Stimulated activated CD8-positive, alpha-beta memory T cell treated with anti-CD3 and anti-CD28 coated beads, Interleukin-2, amount 100 ng/mL, for 48 hours (primary cell): ENCODE results near the gene MCM5.
"Not testable (repeated sequence)": the region's sequence is repeated elsewhere in the genome, so short reads cannot be mapped to it uniquely, and the experiment has no call there.

Source experiments
- DNase-seq, 2 donors: peaks; one replicate each; pipeline ENCODE4 v3.0.0-alpha.2; 2020; ENCODE audit warnings: low read depth in 2 of 2

MCM5 gene

DNA sequence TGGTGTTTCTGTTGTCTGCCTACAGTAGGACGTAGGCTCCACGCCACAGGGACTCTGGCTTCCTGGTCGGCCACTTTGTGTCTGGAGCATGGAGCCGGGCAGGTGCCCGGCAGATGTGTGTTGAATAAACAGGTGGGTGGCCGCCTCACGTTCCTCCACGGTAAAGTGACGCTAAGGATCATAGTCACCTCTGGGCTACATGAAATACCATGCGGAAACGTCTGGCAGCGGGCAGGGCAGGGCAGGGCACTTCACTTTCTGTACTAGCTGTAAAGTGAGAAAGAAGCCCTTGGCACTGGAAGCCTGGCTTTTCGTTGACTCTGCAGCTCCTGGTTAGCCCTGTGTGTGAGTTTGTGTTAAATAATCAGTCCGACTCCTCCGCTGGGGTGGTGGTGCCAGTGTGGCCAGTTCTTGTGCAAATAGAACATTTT is 52.4 kb downstream of the MCM5 start:
- no peak for DNase-seq

GRCh38 chr22:35452810-35453743 is 53.1 kb downstream of the MCM5 start:
- DNase-seq: no peak

DNA sequence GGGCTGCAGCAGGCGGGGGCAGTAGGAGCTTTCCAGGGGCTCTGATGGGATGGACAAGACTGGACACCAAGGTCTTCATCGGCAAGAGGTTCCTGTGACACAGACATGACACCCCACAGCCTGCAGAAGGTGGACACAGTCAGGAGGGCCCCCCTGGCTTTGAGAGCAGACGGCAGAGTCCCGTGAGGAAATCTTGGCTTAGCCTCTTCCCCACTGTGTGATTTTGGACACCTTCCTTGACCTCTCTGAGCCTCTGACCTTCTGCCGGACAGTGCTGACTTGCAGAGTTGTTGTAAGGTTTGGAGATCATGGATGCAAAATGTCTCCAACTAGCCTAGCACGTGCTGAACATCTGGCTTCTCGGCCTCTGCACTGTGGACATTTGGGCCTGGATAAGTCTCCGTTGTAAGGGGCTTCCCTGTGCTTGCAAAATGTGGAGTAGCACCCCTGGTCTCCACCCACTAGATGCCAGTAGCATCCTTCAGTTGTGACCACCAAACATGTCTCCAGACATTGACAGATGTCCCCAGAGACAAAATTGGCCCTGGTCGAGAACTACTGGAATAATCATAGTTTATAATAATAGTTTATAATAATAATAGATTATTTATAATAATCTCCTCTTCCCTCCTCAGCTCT is 54.6 kb downstream of the MCM5 start:
- no peak for DNase-seq

GRCh38 chr22:35455529-35455928 is 55.6 kb downstream of the MCM5 start:
- no peak for DNase-seq

GRCh38 chr22:35456757-35457156 is 56.8 kb downstream of the MCM5 start:
- no peak for DNase-seq

DNA sequence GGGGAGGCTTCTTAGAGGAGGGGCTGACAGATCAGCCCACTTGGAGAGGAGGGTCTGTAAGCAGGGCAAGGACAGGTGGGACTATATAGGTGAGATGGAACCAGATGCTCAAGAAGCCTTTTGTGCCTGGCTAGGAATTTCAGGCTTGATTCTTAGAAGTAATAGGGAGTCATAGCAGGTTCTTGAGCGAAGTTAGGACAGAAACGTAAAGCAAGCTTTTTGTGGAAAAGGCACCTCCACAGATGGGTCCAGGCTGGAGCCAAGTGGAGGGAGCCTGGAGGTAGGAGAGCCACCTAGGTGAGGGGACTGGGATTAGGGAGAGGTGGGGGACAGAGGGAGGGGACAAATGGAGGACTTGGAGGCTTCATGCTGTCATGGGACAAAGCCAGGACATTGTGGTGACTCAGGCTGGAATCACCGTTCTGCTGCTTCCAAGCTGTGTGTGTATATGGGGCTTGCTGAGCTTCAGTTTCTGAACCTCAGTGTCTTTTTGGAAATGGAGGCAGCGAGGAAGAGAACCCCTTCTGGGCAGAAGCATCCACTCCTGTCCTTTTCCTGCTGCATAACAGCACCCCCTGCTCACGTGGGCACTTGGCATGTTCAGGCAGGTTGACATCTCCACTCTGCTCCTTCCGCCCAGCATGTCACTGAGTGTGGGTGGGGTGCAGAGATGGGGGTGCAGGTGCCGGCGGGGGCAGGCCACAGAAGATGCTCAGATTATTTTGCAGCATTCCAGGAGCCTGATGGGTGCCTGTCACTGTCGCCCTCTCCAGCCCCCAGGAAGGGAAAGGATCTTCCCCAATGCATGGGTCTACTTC is 58.0 kb downstream of the MCM5 start:
- no peak for DNase-seq

GRCh38 chr22:35458547-35459422 is 58.8 kb downstream of the MCM5 start:
- DNase-seq: no peak

DNA sequence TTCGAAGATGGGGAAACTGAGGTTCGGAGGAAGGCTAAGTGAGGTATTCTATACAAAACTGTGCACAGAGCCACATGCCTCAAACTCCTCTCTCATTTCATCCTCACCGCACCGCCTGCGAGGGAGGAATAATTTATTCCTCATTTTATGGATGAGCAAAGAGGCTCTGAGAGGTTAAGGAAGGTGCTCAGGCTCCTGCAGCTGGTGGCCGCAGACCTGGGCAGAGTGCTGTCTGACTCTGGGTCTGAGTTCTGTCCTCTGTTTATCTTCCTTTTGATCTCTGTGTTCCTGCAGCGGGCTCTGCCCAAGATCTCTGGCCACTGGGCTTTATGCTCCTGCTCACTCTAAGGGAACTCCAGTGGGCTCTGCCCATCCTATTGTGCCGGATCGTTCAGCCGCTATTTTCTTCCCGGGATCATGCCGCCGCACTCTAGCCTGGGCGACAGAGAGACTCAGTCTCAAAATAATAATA is 59.5 kb downstream of the MCM5 start:
- no peak for DNase-seq

- DNase-seq: not testable (repeated sequence)
Measured at GRCh38 chr22:35459976-35460375, 60.0 kb downstream of the MCM5 start.

GRCh38 chr22:35460688-35461087 is 60.7 kb downstream of the MCM5 start:
- no peak for DNase-seq

DNA sequence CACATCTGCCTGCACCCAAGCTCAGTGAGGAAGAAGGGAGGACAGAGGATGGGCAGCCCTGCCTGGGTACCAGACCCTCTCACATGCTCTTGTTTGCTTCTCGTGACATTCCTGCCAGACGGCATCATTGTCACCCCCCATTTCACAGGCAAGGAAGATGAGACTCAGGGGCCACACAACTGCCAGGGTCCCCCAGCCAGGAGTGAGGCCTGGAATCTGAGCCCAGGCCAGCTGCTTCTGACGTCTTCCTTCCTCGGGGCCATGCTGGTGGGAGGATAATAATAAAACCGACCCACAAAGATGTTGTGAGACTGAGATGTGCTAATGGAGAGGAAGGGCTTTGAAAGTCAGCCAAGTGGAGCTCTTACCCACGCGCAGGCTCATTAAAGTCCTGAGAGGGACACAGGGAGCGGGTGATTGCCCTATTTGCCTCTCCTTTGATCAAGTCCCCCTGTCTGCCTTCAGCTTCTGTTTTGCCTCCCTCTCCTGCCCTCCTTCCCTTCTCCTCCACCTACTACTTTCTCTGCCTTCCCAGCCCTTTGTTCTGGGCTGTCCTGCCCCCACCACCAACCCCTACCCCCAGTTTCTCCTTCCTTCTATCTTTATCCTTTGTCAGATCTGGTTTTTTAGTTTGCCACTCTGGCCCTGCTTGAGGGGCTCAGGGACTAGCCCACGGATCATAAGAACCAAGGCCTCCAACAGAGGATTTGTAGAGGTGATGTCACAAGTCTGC is 62.7 kb downstream of the MCM5 start:
- DNase-seq: no peak

DNA sequence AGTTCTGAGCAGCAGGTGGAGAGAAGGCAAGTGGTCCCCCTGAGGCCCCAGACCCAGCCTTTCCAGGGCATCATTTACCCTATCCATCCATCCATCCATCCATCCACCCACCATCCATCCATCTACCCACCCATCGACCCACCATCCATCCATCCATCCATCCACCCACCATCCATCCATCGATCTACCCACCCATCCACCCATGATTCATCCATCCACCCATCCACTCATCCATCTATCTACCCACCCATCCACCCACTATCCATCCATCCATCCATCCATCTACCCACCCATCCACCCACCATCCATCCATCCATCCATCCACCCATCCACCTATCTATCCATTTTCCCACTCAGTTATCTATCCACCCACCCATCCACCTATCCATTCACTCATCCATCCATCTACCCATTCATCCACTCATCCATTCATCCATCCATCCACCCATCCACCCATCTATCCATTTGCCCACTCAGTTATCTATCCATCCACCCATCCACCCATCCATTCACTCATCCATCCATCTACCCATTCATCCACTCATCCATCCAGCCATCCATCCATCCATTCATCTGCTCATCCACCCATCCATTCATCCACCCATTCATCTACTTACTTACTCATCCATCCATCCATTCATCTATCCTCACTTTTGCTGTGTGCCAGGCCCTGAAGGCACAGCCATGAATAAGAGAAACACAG is 63.4 kb downstream of the MCM5 start:
- no peak for DNase-seq

DNA sequence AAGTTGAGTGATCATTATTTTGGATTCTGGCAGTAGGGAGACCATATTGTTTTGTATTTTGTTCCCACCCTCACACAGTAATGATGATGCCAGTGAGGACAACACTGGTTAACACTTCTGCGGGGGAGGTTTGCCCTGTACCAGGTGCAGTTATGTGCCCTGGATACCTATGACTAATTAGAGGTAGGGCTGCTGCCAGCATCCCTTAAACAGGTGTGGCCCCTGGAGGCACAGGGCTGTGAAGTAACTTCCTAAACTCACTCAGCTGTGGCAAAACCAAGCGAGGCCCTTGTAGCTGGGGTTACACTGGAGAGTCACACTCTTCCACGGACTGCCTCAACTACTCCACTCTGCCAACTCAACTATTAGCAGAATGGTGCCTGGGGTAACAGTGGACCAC is 64.5 kb downstream of the MCM5 start:
- no peak for DNase-seq

DNA sequence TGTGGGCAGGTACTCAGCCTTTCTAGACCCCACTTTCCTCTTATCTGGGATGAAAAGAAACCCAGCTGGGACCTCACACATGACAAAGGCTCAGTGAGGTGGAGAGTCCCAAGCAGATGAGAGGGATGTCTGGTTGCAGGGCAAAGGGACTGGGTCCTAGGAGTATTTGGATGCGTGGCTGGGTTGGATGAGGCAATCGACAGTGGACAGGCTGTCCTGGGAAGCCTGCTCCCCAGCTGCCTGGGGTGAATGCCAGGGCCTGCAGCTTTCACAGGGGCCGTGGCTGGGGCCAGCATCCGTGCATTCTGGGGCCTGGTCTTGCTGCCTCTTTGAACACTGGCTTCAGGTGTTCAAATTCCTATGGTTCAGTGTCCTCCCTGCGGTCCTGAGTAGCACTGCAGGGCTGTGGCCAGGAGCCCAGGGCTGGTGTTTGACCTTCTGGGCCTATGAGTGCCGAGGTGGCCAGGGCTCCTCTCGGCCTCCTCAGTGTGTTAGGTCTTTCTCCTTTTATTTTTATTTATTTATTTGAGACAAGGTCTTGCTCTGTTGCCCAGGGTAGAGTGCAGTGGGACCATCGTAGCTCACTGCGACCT is 65.3 kb downstream of the MCM5 start:
- DNase-seq: no peak

GRCh38 chr22:35467681-35468434 is 67.9 kb downstream of the MCM5 start:
- no peak for DNase-seq

- no peak for DNase-seq
Measured at GRCh38 chr22:35470903-35471321, 71.0 kb downstream of the MCM5 start.

DNA sequence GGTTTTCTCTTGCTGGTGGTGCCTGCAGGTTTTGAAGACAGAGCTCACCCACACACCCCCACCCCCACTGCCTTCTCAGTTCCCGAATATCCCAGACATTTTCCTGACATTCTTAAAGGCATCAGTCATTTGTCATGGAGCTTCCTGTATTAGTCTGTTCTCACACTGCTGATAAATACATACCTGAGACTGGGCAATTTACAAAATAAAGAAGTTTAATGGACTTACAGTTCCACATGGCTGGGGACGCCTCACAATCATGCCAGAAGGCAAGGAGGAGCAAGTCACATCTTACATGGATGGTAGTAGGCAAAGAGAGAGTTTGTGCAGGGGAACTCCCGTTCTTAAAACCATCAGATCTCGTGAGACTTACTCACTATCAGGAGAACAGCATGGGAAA is 71.6 kb downstream of the MCM5 start:
- not testable (repeated sequence) for DNase-seq

DNA sequence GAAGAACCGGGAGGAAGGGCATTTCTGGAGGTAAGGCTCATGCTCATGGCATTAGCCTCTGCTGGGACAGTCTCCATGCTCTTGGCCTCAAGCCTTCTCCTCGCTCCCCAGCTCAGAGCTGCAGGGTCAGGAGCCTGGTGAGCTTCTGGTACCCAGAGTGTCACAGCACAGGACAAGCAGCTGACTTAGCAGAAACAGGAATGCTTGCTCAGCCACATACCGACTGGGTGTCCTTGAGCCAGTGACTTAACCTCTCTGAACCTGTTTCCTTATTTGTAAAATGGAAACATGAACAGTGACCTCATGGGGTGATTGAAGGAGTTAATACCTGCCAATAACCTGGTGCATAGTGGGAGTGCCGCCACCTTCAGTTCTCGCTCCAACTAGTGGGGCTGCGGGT is 72.5 kb downstream of the MCM5 start:
- DNase-seq: no peak

DNA sequence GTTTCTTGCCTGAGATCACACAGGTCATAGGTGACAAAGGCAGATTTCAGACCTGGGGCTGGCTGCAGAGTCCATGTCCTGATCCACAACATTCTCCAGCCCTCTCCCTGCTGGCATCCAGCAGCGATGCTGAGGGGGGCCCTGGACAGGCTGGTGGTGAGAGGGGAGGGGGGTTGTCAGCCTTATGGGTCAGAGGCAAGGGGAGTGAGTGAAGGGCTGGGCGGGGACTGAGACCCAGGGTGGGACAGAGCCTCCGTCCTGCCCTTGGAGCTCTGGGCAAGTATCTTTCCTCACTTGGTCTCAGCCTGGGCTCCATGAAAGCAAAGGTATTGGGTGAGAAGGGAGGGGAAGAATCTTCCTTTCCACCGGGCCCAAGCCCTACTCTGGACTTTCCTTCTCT is 74.0 kb downstream of the MCM5 start:
- no peak for DNase-seq
